A549 treated with CpdA at 1 μM for 4 hours (cell line): Measurements from ENCODE around the gene OR52E6. TPM values are rescaled to one million over a fixed set of nuclear protein-coding genes. Genes with fewer than 3 reads are reported as not detected.

Experiments used
- total RNA-seq: library from RNA; stranded (reverse); fragments of 200-300 nt; extraction: Qiagen RNA extraction; gene quantifications from 5 replicates; pipeline ENCODE4 v1.2.3, GENCODE V29; 2022; ENCODE audit warnings: low read depth

The OR52E6 gene
- total RNA-seq = not detected in 5 replicates

GRCh38 chr11:5841797-5842196 lies at the start of gene OR52E6:
OR52E6 (minus strand) TSS chr11:5841897; CDS start chr11:5841897, 0 bp downstream.

GRCh38 chr11:5880329-5880728 lies 38.6 kb upstream of the OR52E6 start, which contains the start of gene OR52E4:
OR52E4 (plus strand) TSS chr11:5880629; CDS start chr11:5884293, 3,664 bp downstream.

GRCh38 chr11:5857590-5857989 lies 15.9 kb upstream of the OR52E6 start, which contains the start of gene OR52E8:
OR52E8 (minus strand) TSS chr11:5857690; CDS start chr11:5857690, 0 bp downstream.

GRCh38 chr11:5808500-5809121 lies 33.1 kb downstream of the OR52E6 start, which contains the start of gene OR52N2:
OR52N2 (plus strand) TSS chr11:5808924; CDS start chr11:5820336, 11,412 bp downstream.

GRCh38 chr11:5791165-5791564 lies 50.5 kb downstream of the OR52E6 start, which contains the start of gene OR52N1:
OR52N1 (minus strand) TSS chr11:5791265; CDS start chr11:5788816, 2,449 bp downstream.

Other genes with a start within 250 kb of the OR52E6 start
- 10.8 to 14.1 TPM (median 11.6 TPM) in 5 replicates for gene TRIM6, start 245.3 kb downstream of the OR52E6 start, total RNA-seq
- 2.3 to 4.3 TPM (median 3.3 TPM) in 5 replicates for gene TRIM34, start 216.9 kb downstream of the OR52E6 start, total RNA-seq
- gene TRIM5, start 156.8 kb downstream of the OR52E6 start, total RNA-seq = 12.4 to 15.5 TPM (median 12.8 TPM) in 5 replicates
- 0.57 to 1.1 TPM (median 0.82 TPM) in 5 replicates for gene TRIM22, start 152.1 kb downstream of the OR52E6 start, total RNA-seq
- gene OR56B1, start 105.4 kb downstream of the OR52E6 start, total RNA-seq = not detected in 5 replicates
- not detected in 5 replicates for gene OR52N4, start 87.7 kb downstream of the OR52E6 start, total RNA-seq
- gene OR52N5, start 58.5 kb downstream of the OR52E6 start, total RNA-seq = not detected in 5 replicates
- gene OR52N1, start 50.6 kb downstream of the OR52E6 start, total RNA-seq = not detected in 5 replicates
- not detected in 5 replicates for gene OR52N2, start 33.0 kb downstream of the OR52E6 start, total RNA-seq
- not detected in 5 replicates for gene OR52E8, start 15.8 kb upstream of the OR52E6 start, total RNA-seq
- gene OR52E4, start 38.7 kb upstream of the OR52E6 start, total RNA-seq = not detected in 5 replicates
- not detected in 5 replicates for gene OR52E5, start 51.3 kb upstream of the OR52E6 start, total RNA-seq
- not detected in 5 replicates for gene OR56A3, start 100.4 kb upstream of the OR52E6 start, total RNA-seq
- gene OR56A5, start 126.6 kb upstream of the OR52E6 start, total RNA-seq = not detected in 5 replicates
- gene OR52L1, start 145.1 kb upstream of the OR52E6 start, total RNA-seq = not detected in 5 replicates
- not detected in 5 replicates for gene OR56A4, start 165.0 kb upstream of the OR52E6 start, total RNA-seq
- not detected in 5 replicates for gene OR56A1, start 188.9 kb upstream of the OR52E6 start, total RNA-seq